GM12873 (cell line): ENCODE measurements around the gene VPS4B.

Experiments used
- TF ChIP-seq, protein P1 (sequence below): IDR thresholded peaks from 2 replicates; pipeline ENCODE4 v1.5.1; 2012; ENCODE audit warnings: low read depth, mild to moderate bottlenecking, moderate library complexity, low read length, control low read depth; ENCODE audit not compliant: insufficient read depth; ENCODE audit errors: missing control alignments

Gene VPS4B

DNA sequence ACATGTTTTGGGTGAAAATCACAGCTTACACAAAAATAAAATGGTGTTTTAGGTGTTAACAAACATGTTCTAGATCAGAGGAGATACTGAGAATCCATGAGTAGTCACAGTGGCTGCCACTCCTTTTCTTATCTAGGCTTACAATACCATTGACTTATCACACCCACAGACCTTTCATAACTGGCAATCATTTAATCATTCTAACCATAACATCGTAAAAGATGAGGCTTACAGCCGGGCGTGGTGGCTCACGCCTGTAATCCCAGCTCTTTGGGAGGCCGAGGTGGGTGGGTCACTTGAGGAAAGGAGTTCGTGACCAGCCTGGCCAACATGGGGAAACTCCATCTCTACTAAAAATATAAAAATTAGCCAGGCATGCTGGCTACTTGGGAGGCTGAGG, 35.7 kb upstream of the VPS4B start:
- TF ChIP-seq, protein P1, sequence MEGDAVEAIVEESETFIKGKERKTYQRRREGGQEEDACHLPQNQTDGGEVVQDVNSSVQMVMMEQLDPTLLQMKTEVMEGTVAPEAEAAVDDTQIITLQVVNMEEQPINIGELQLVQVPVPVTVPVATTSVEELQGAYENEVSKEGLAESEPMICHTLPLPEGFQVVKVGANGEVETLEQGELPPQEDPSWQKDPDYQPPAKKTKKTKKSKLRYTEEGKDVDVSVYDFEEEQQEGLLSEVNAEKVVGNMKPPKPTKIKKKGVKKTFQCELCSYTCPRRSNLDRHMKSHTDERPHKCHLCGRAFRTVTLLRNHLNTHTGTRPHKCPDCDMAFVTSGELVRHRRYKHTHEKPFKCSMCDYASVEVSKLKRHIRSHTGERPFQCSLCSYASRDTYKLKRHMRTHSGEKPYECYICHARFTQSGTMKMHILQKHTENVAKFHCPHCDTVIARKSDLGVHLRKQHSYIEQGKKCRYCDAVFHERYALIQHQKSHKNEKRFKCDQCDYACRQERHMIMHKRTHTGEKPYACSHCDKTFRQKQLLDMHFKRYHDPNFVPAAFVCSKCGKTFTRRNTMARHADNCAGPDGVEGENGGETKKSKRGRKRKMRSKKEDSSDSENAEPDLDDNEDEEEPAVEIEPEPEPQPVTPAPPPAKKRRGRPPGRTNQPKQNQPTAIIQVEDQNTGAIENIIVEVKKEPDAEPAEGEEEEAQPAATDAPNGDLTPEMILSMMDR, result no peak

DNA sequence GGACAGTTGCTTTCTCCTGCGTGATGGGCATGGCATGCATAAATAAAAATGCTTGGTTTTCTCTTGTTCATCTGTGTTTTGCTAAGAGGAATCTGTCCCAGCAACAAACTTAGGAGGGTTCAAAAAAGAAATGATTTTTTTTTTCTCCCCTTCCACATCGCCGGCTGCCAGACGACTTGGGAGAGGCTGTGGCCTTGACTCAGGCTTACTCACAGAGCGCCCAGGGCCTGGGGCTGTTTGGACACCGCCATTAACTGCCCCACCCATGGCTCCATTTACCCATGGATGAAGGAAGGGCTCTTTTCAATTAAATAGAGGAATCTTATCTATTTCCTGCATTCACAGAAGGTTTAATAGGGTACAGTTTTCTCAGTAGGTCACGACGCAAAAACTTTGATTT, 32.2 kb upstream of the VPS4B start:
- TF ChIP-seq, protein P1, result no peak

DNA sequence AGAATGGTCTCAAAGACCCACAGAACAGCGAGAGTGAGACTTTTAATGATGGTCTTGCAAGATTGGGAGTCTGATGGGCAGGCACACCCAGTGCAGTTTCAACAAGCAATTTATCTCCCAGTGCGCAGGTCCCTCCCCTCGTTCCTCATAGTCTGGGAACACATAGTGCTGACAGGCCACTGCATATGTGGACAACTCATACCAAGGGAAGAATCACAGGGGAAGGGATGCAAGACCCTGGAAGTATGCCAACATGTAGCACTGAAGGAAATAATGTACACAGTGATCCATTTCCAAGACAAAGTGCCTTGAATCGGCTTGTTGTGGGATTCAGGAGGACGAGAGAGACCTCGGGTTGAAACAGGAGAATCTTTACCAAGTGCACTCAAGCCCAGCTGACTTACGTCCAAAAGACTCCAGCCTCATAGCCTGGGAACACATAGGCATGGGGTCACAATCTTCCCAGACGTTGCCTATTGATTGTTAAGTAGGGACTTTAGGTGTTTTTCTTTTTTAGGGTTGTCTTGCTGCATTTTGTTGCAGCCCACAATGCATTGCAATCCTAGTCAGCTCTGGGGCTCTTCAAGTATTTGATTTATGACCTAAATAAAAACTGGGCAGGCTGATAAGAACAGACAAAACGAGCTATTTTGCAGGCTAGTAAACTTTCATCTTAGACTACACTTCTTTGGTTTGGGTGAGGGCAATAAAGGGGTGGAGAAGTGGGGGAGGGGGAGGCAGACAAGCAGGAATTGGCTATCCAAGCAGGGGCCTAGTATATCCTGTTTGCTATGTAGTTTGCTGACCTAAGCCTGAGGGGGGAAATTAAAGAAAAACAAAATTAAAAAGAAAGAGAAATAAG, 29.8 kb upstream of the VPS4B start:
- TF ChIP-seq, protein P1, result no peak

DNA sequence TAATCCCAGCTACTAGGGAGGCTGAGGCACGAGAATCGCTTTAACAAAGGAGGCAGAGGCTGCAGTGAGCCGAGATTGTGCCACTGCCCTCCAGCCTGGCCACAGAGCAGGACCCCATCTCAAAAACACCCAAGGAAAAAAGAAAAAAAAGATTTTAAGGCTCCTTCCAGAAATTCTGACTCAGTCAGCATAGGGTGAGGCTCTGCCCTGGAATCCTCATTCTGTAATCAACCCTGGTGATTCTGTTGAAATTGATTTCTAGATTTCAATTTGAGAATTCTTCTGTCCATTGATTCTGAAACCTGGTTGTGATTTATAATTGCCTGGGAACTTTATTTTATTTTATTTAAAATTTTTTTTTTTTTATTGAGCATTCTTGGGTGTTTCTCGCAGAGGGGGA, 27.1 kb upstream of the VPS4B start:
- TF ChIP-seq, protein P1, result no peak

DNA sequence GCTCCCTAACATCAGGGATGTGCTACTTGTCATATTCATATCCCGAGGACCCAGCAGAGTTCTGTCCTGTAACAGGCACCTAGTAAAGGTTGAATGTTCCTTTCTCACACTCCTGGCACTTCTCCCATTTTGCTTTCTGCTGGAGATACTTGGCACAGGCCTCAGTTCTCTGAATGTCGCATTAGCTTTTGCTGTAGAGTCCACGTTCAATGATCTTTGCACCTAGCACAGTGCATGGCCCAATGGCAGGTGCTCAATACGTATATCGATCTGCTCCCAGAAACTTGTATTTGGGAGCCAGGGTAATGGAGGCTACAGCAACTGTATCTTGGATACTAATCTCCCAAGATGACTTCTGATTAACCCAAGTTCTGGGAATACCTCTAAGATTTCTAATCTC, 24.8 kb upstream of the VPS4B start:
- TF ChIP-seq, protein P1, result no peak

DNA sequence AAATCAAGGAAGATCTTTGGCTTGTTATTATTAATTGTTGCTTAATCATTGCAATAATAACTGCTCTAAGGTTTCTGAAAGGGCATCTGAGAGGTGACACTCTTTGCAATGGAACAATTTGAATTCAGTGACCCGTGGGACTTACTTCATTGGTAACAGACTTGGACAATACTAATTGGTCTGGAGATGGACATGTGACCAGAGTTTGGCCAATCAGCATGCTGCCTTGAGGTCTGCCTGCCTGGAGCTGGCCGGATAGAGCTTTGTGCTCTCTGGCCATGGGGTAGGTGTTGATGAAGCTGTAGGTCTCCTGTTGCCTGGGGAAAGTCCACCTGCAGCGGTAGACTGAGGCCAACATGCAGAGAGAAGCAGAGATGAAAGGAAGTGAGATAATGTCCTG, 24.0 kb upstream of the VPS4B start:
- TF ChIP-seq, protein P1, result no peak

DNA sequence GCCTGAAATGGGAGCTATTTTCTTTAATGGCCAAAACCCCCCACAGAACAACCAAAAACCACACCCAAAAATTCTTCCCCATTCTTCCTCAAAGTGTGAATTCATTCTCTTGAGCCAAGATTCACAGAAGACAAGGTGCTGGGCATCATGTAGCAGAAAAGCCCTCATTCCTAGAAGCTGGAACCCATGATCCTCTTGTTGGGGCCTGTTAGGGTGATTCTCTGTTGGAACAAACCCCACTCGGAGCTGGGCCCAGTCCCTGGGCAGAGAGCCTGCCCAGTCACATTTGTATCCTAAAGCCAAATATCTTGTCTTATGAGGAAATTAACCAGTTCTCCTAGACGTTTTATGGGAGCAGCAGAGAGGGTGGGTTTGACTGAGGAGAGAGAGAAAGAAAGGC, 22.8 kb upstream of the VPS4B start:
- TF ChIP-seq, protein P1, result no peak
